Measurements from ENCODE around the gene LARGE2.

The LARGE2 gene

GRCh38 chr11:45918331-45918941, 4.0 kb upstream of the LARGE2 start:
- H3K4me1 ChIP-seq = peaks cover 10 to 52% (median 27%) of the 10 kb centered on the region in 4 donors
- TF ChIP-seq CTCF (IDR thresholded peaks at IDR 0.05) = no peak
- peaks cover 11 to 23% of the 10 kb centered on the region in 2 donors for H3K27me3 ChIP-seq
- intact Hi-C loops (cut with DNase I; ENCODE audit: low total_unique reads) = loop anchor here (5.0 kb wide), 2 partner anchors 61 to 76 kb away; no protein-coding TSS in a partner anchor
- H3K27ac ChIP-seq = peak overlapping the region; percentile 87 to 89
- H3K36me3 ChIP-seq = peaks cover 12 to 25% (median 20%) of the 10 kb centered on the region in 3 donors
- peak; percentile 82 to 91 for DNase-seq
- H3K4me3 ChIP-seq = peak overlapping the region; percentile 79 to 81
- H3K9me3 ChIP-seq = no peaks in the 10 kb centered on the region

GRCh38 chr11:45918962-45919675, 3.3 kb upstream of the LARGE2 start:
- Histone ChIP-seq H3K27me3 (peaks cover 11 to 27% of the 10 kb centered on the region in 2 donors), H3K4me3 (peak overlapping the region; percentile 79 to 81), H3K4me1 (peaks cover 10 to 53% (median 27%) of the 10 kb centered on the region in 4 donors), H3K36me3 (peaks cover 6 to 18% (median 13%) of the 10 kb centered on the region in 3 donors), H3K9me3 (no peaks in the 10 kb centered on the region), H3K27ac (peak overlapping the region; percentile 87 to 89)
- no peak for TF ChIP-seq CTCF (IDR thresholded peaks at IDR 0.05)
- intact Hi-C loops (cut with DNase I; ENCODE audit: low total_unique reads) = loop anchor here (5.0 kb wide), 2 partner anchors 62 to 77 kb away; no protein-coding TSS in a partner anchor
- DNase-seq = no peak

GRCh38 chr11:45919806-45920530, 2.5 kb upstream of the LARGE2 start:
- DNase-seq = no peak
- Histone ChIP-seq H3K27me3 (peaks cover 11 to 35% of the 10 kb centered on the region in 2 donors), H3K4me3 (no peak overlapping the region), H3K9me3 (no peaks in the 10 kb centered on the region), H3K4me1 (peaks cover 10 to 53% (median 27%) of the 10 kb centered on the region in 4 donors), H3K36me3 (peaks cover 0 to 9% (median 5%) of the 10 kb centered on the region in 3 donors), H3K27ac (no peak overlapping the region)
- no peak for TF ChIP-seq CTCF (IDR thresholded peaks at IDR 0.05)
- intact Hi-C loops (cut with DNase I; ENCODE audit: low total_unique reads) = loop anchor here (5.0 kb wide), 2 partner anchors 63 to 78 kb away; no protein-coding TSS in a partner anchor

- DNase-seq = peak in 1 of 2 donors; percentile 33
- Histone ChIP-seq H3K9me3 (no peaks in the 10 kb centered on the region), H3K27me3 (peaks cover 11 to 37% of the 10 kb centered on the region in 2 donors), H3K27ac (no peak overlapping the region), H3K4me3 (no peak overlapping the region), H3K4me1 (peaks cover 10 to 50% (median 27%) of the 10 kb centered on the region in 4 donors), H3K36me3 (peaks cover 0 to under 1% (median 0%) of the 10 kb centered on the region in 3 donors)
- no peak for TF ChIP-seq CTCF (IDR thresholded peaks at IDR 0.05)
- intact Hi-C loops (cut with DNase I; ENCODE audit: low total_unique reads) = no loop called here
Observed at GRCh38 chr11:45920531-45921477, 1.7 kb upstream of the LARGE2 start.
